ENCODE measurements around the gene CRABP1.
A peak's percentile ranks its signal among the peaks of the same experiment; 100 is the strongest.

CRABP1 gene

DNA sequence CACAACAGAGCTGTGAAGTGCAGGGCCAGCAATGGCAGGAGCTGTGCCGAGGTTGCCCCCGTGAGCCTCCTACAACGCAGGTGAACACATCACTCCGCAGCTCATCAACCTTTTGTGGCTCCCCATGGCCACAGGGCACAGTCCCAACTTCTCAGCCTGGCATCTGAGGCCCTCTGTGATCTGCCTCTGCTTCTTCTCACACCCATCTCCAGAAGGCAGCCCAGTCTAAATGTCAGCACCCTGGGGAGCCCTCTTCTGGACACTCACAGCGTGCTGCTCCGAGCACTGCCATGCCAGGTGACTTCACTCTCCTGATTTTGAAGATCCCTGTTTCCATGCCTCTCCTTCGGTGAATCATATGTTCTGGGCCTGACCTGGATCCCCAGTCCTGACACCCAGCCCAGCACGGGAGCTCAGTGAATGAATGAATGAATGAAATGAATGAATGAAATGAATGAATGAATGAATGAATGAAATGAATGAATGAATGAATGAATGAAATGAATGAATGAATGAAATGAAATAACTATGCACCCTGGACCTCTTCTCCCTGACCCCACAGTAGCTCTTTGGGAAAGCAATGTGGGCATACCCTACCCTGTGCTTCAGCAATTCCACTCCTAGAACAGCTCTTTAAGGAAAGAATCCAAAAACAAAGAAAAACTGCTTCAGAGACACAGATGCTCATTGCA, 22.9 kb upstream of the CRABP1 start:
- FAIRE-seq (no peak), DNase-seq (ENCODE audit: low spot score) (no peak)

DNA sequence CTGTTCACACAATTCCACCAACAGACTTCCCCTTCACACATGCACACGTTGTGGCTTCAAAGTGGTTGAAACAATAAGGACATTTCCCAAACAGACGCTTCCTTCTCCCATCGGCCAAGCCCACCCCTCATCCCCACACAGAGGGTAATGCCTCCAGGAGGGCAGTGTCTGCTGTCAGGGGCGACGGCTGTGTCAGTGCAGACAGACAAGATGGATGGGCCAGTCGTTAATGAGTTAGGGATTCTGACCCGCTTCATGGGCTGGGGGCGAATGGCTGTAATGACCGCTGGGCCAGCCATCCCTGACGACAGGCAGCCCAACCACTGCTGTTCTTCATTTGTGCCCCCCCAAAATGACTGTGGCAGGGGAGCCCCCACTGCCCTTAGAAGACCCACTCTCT, 20.6 kb upstream of the CRABP1 start:
- DNase-seq (ENCODE audit: low spot score) (no peak), FAIRE-seq (no peak)

GRCh38 chr15:78320183-78320582, 20.0 kb upstream of the CRABP1 start:
- DNase-seq (ENCODE audit: low spot score), result no peak
- FAIRE-seq, result no peak

GRCh38 chr15:78321041-78321570, 19.0 kb upstream of the CRABP1 start:
- no peak for FAIRE-seq
- DNase-seq (ENCODE audit: low spot score), result no peak

DNA sequence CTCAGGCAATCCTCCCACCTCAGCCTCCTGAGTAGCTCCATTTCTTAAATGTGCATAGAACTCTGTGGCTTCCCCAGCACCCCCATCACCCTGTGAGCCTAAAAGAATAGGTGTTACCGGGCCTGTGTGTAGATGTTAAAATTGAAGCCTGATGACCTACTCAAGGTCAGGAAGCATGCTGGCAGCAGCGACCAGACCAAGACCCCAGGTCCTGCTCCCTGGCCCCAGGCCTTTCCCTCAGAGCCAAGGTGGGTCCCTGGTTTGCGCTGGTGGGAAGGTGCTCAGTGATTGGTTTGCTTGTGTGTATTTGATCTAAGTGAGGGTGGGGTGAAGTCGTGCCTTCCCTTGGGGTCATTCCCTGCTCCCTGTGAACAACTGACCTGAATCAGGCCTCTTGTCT, 18.4 kb upstream of the CRABP1 start:
- FAIRE-seq (no peak), DNase-seq (ENCODE audit: low spot score) (no peak)

GRCh38 chr15:78322243-78322642, 17.9 kb upstream of the CRABP1 start:
- FAIRE-seq, result no peak
- no peak for DNase-seq (ENCODE audit: low spot score)

- FAIRE-seq (no peak), DNase-seq (ENCODE audit: low spot score) (no peak)
These were observed 17.2 kb upstream of the CRABP1 start for GRCh38 chr15:78322724-78323521.

DNA sequence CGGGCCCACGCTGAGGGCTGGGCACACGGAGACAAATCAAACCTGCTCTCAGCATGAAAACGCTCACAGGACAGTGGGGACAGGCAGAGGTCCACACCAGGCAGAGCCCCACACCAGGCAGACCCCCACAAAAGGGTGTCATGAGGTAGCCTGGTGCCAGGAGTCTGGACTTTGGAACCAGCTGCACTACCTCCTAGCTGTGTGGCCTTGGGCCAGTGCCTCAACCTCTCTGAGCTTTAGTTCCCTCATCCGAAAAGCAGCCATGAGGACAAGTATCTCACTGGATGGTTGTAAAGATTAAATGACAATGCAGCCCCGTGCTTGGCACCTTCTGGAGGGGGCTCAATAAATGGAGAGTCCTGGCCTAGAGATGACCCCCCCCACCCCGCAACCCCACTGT, 16.5 kb upstream of the CRABP1 start:
- DNase-seq (ENCODE audit: low spot score) (no peak), FAIRE-seq (no peak)

- FAIRE-seq (no peak), DNase-seq (ENCODE audit: low spot score) (no peak)
These were observed 16.0 kb upstream of the CRABP1 start for GRCh38 chr15:78324144-78324543.

DNA sequence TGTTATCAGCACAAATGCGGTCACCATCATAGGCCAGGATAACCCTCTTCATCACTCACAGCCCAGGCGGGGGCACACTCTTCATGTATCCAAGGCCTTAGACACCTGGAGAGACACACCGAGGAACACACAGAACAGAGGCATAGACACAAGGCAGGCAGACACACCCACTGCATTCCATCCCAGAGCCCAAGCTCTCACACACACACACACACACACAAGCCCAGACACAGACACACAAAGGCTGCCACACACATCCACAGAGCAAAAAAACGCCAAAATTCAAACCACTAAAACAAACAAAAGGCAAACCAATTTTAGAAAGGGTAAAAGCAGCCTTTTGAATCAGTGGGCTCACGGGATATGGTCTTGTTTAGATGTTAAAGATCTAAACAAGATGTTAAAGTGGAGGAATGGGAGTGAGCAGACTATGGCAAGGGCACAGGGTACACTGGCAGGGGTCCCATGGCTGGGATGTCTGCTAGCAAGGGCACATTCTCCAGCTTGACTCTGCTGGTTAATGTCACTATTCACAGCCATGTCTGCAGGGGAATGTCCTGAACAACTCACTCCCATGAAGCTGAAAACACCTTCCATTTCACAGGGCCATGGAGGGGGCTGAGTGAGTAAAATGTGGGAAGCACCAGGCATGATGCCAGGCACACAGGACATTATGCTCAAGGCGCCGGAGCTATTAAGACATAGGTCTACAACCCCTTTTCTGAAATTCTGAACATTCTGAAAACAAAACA, 14.9 kb upstream of the CRABP1 start:
- DNase-seq (ENCODE audit: low spot score) (peak; percentile 4), FAIRE-seq (no peak)

DNA sequence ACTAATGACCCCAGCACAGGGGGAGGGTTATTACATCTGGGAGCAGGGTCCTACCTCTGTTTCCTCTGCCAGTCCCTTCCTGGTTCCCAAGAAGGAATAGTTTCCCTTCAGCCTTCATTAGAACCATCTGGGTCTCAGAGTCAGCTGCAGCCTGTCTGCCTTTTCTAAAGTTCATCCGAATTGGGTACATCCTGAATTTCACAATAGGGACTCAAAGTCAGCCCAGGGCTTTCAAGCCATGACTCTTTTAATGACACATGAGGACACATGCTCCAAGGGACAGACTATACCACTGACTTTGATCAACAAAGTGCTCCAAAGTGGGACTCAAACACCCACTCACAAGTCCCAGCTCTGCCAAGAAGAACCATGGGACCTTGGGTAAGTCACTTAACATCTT, 12.7 kb upstream of the CRABP1 start:
- FAIRE-seq (no peak), DNase-seq (ENCODE audit: low spot score) (no peak)

DNA sequence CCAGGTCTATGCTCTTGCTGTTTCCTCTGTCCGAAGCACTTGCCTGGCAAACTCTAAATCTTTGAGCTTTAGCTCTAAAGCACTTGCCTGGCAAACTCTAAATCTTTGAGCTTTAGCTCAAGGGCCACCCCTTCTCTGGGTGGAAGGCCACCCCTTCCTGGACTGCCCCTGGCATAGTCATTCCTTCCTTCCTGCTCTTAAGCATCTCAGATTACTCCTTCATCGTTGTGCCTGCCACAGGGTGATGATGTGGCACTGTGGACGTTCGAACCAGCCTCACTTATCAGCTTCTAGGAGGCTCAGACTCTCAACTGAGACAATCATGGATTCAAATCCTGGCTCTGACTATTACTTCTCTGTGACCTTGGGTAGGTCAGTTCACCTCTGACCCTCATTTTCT, 10.5 kb upstream of the CRABP1 start:
- FAIRE-seq (no peak), DNase-seq (ENCODE audit: low spot score) (no peak)

- DNase-seq (ENCODE audit: low spot score) (no peak), FAIRE-seq (no peak)
These were observed 5.3 kb upstream of the CRABP1 start for GRCh38 chr15:78334845-78335244.

- no peak for FAIRE-seq
- DNase-seq (ENCODE audit: low spot score), result no peak
These were observed 4.2 kb upstream of the CRABP1 start for GRCh38 chr15:78335985-78336384.

DNA sequence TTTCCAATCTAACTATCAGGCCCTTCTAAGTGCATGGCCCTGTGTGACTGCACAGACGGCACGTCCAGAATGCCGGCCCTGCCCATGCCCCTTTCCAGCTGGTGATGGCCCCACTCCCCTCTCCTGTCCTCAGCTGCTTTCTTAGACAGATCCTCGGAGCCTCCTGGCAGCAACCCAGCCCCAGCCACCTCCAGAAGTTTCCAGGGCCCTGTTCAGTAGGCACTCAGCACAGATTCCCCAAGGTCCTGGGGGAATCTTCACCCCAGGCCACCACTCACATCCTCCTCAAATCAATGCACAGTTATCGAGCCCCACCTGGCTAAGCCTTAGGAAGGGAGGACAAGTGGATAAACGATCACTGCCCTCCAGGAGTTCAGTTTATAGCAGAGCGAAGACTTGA, 1.4 kb upstream of the CRABP1 start:
- FAIRE-seq (no peak), DNase-seq (ENCODE audit: low spot score) (no peak)

DNA sequence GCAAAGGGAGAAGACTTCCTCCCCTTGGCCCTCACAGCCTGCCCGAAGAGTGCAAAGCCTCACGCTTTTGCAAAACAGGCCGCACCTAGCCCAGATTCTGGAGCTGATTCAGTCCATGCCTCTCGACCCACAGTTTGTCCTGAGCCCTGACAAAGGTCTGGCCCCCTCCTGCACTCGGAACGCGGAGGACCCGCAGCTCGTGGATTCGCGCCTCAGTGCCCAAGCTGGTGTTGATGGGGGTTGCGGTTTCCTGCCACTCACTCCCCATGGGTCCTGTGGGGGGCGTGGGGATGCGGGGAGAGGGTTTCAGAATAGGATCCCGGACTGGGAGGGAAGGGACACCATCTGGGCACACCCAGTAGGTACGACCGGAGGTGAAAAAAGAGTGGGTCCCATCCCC, 594 bp upstream of the CRABP1 start:
- no peak for DNase-seq (ENCODE audit: low spot score)
- no peak for FAIRE-seq

- DNase-seq (ENCODE audit: low spot score), result no peak
- no peak for FAIRE-seq
These were observed 1.2 kb downstream of the CRABP1 start for GRCh38 chr15:78341057-78341987.

DNA sequence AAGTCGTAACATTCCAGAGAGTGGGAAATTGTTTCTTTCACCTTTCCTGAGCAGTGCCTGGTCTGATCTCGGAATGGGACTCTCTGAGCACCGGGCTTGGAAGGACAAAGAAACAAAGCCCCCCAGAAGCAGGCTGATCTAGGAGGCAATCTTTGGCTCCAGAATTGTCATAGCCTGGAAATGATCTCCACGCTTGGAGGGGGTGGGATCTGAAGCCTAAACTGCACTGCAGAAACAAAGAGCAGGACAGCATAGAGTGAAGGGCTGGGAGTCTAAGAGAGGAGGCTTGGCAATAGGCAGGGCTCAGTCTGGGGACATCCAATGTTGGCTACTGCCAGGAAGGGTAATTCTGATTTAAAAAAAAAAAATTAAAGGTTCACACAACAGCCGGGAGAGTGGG, 1.9 kb downstream of the CRABP1 start:
- no peak for DNase-seq (ENCODE audit: low spot score)
- FAIRE-seq, result no peak

- DNase-seq (ENCODE audit: low spot score) (no peak), FAIRE-seq (no peak)
These were observed 3.3 kb downstream of the CRABP1 start for GRCh38 chr15:78343276-78344060.

Measured in RCC 7860 (cell line).